ENCODE measurements around the gene LEKR1. TPM values are rescaled to one million over a fixed set of nuclear protein-coding genes. Genes with fewer than 3 reads are reported as not detected.

The LEKR1 gene
- total and polyA plus RNA-seq, 11 donors, result 0.22 to 1.8 (median 0.89) TPM; not detected in 1

DNA sequence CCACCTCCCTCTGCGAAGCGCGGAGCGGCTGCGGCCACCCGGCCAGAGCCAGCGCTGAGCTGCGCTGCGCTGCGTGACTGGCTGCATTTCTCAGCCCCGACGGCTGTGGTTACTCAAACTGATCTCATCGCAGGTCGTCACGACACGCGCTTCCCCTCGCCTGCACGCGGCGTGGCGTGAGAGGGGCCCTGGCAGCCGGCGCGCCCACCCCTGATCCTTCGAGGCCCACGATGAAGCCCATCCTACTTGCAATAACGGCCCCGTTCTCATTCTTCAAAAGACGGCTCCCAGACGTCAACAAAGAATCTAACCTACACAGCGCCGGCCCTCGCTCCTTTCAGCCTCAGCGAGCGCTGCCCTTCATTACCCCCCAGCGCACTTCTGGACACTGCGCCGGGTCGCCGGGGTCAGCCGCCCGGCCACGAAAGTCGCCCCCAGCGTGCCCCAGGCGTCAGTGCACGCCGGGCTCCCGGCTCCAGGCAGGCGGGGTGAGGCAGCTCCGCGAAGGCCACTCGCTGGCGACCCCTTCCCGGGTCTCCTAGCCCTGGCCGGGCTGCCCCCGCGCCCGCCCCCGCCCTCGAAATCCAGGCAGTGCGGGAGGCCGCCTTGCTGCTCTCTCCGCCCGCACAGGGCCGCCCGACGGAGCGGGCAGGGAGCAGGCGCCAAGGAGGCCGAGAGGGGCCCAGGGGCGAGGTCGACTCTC is 9.9 kb upstream of the LEKR1 start:
- Histone ChIP-seq H3K9me3 (no peaks in the 10 kb centered on the region), H3K36me3 (no peaks in the 10 kb centered on the region), H3K4me1 (peaks cover 0 to 32% (median 13%) of the 10 kb centered on the region in 12 donors), H3K27me3 (no peaks in the 10 kb centered on the region), H3K27ac (peak overlapping the region; percentile 51 to 93 (median 84)), H3K4me3 (peak overlapping the region; percentile 40 to 76 (median 66))
- TF ChIP-seq, protein P1, sequence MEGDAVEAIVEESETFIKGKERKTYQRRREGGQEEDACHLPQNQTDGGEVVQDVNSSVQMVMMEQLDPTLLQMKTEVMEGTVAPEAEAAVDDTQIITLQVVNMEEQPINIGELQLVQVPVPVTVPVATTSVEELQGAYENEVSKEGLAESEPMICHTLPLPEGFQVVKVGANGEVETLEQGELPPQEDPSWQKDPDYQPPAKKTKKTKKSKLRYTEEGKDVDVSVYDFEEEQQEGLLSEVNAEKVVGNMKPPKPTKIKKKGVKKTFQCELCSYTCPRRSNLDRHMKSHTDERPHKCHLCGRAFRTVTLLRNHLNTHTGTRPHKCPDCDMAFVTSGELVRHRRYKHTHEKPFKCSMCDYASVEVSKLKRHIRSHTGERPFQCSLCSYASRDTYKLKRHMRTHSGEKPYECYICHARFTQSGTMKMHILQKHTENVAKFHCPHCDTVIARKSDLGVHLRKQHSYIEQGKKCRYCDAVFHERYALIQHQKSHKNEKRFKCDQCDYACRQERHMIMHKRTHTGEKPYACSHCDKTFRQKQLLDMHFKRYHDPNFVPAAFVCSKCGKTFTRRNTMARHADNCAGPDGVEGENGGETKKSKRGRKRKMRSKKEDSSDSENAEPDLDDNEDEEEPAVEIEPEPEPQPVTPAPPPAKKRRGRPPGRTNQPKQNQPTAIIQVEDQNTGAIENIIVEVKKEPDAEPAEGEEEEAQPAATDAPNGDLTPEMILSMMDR (IDR thresholded peaks at IDR 0.05), result peak in 2 of 12 donors; percentile 8 to 18
- no peak for TF ChIP-seq POLR2A (IDR thresholded peaks at IDR 0.05)
- DNase-seq (peak; percentile 17 to 68 (median 35)), ATAC-seq (peak in 3 of 4 donors; percentile 45 to 69 (median 60))
- 10 to 34% (median 19%) methylated on average over 43 to 74 of the region's 74 CpGs for WGBS, 4 donors
- intact Hi-C loops (cut with DNase I), result loop anchor here in 6 of 10 donors (2.0 to 10.0 kb wide), 11 partner anchors 139 to 321 kb away; partner anchors contain the start of genes SSR3 (in 2 of the 6) and TIPARP (in 1 of the 6)

DNA sequence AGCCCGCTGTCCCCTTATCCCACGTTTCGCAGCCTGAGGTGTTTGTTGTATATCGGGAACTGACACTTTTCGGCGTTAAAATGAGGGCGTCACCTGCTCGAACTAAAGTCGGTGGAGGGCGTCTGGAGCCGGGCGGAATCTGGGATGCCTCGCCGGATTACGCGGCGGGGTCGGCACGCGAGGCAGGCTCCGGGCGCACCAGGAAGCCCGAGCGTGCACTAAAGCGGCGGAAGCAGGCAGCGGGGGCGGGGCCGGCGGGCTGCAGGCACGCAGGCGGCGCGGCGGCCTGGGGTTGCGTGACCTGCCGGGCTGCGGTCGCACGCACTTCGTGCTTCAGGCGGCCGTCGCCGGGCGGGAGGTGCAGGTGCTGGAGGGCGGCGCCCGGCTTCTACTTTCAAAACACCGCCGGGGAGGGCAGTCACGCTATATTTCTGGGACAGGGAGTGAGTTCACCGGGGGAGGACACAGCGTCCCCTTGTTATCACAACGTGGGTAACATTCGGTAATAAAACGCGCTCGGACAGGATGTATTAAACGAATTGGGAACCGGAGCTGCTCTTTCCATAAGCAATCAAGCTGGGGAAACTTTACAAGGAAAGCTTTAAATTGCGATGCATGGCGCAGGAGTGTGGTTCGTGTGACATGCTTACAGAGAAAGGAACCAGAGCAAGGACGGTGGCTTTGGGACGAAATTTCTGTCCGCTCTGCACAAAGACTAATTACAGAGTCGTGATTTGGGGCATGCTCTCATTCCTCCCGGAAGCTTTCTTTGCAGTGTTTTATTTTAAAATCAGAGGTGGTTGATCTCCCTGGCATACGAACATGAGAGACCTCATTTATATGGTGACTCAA is 9.1 kb upstream of the LEKR1 start:
- Histone ChIP-seq H3K27me3 (no peaks in the 10 kb centered on the region), H3K4me3 (peak overlapping the region; percentile 40 to 76 (median 66)), H3K27ac (peak overlapping the region; percentile 51 to 93 (median 84))

DNA sequence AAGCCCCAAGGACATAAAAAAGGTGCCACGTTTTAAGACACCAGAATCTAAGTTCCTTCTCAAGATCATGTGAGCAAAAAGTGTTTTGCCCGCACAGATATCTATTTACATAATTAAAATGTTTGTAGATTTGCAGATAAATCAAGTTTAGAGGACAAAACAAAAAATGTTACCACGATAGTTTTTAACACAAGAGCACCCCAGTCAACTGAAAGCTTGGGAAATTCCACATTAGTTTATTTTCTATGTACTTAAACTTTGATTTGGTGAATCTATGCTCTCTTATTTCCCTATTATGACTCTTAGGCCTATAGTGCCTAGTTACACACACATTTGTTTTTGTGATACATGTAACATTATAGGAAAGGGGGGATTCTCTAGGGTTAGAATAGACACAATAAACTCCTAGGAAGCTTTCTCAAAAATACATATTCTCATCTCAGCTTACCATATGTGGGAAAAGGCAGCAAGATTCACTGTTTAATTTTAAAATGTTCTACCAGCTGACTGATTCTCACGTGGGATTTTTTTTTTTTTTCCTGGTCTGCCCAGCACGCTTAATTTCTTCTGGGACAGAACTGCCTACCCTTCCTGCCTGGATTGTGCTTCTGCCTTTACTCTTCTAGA is 8.4 kb upstream of the LEKR1 start:
- H3K4me3 ChIP-seq, result peak overlapping the region in 11 of 12 donors; percentile 47 to 76 (median 67)
- TF ChIP-seq, protein P1 (IDR thresholded peaks at IDR 0.05), result no peak
- TF ChIP-seq POLR2A (IDR thresholded peaks at IDR 0.05), result no peak
- no peaks in the 10 kb centered on the region for H3K9me3 ChIP-seq
- WGBS, 4 donors, result 62 to 74% (median 65%) methylated on average over 5 of the region's 5 CpGs
- DNase-seq, result no peak
- H3K36me3 ChIP-seq, result no peaks in the 10 kb centered on the region
- intact Hi-C loops (cut with DNase I), result loop anchor here in 7 of 10 donors (1.0 to 10.0 kb wide), 12 partner anchors 8 to 320 kb away; partner anchors contain the start of genes SSR3 (in 2 of the 7) and TIPARP (in 1 of the 7)
- H3K27ac ChIP-seq, result peak overlapping the region; percentile 51 to 93 (median 84)
- no peaks in the 10 kb centered on the region for H3K27me3 ChIP-seq
- no peak for ATAC-seq
- H3K4me1 ChIP-seq, result peaks cover 0 to 27% (median 12%) of the 10 kb centered on the region in 12 donors

More for the DNA sequence above, 9.1 kb upstream of the LEKR1 start:
- ATAC-seq (peak; percentile 83 to 94 (median 90)), DNase-seq (peak; percentile 82 to 93 (median 88))
- peak in 1 of 2 donors; percentile 58 for TF ChIP-seq POLR2A (IDR thresholded peaks at IDR 0.05)
- TF ChIP-seq, protein P1 (IDR thresholded peaks at IDR 0.05), result peak in 3 of 12 donors; percentile 23 to 31 (median 25)
- H3K9me3 ChIP-seq, result no peaks in the 10 kb centered on the region
- H3K36me3 ChIP-seq, result no peaks in the 10 kb centered on the region
- H3K4me1 ChIP-seq, result peaks cover 0 to 32% (median 12%) of the 10 kb centered on the region in 12 donors
- intact Hi-C loops (cut with DNase I), result loop anchor here in 7 of 10 donors (1.0 to 10.0 kb wide), 12 partner anchors 8 to 320 kb away; partner anchors contain the start of genes SSR3 (in 2 of the 7) and TIPARP (in 1 of the 7)
- WGBS, 4 donors, result 1 to 2% (median 1%) methylated on average over 60 to 70 of the region's 70 CpGs
